ENCODE results near the gene PSPN.

- TF ChIP-seq EZH2phosphoT487 (IDR thresholded peaks at IDR 0.05; ENCODE audit: insufficient read depth, low read depth) (no peak), EZH2 (IDR thresholded peaks at IDR 0.05; ENCODE audit: insufficient read depth, poor library complexity, severe bottlenecking) (no peak)
Observed at GRCh38 chr19:6416658-6417405, 41.1 kb upstream of the PSPN start.

All from GM23248 (cell line).